Mammary epithelial cell (primary cell): ENCODE measurements around the gene NCAPG2.

Source experiments
- EZH2 ChIP-seq: IDR thresholded peaks from 2 replicates; pipeline ENCODE4 v1.6.1; 2012; ENCODE audit warnings: low read length, inconsistent platforms, borderline replicate concordance
- TF ChIP-seq, protein P1 (sequence below), 2 donors: IDR thresholded peaks in 1 of 2; conservative IDR thresholded peaks in 1 of 2; 2 replicates each; pipeline ENCODE4 v1.5.1; 2011 to 2012; ENCODE audit warnings: inconsistent platforms in 2 of 2, low read length in 2 of 2, mild to moderate bottlenecking in 2 of 2, control low read depth in 1 of 2, low read depth in 1 of 2; ENCODE audit not compliant: insufficient read depth in 1 of 2; ENCODE audit errors: extremely low read depth in 1 of 2

DNA sequence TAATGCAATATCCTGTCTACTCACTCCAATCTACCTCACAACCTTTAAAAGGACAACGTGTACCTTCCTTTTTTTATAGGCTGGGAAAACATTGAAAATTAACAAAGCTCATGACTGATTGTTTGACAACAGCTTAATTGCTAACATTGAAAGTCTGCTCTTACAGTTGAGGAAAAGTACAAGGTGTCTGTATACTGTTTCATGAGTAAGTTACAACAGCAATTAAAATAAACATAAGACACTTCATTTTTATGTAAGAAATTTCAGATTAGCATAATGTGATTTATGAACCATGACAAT, 28.6 kb upstream of the NCAPG2 start:
- TF ChIP-seq, protein P1, sequence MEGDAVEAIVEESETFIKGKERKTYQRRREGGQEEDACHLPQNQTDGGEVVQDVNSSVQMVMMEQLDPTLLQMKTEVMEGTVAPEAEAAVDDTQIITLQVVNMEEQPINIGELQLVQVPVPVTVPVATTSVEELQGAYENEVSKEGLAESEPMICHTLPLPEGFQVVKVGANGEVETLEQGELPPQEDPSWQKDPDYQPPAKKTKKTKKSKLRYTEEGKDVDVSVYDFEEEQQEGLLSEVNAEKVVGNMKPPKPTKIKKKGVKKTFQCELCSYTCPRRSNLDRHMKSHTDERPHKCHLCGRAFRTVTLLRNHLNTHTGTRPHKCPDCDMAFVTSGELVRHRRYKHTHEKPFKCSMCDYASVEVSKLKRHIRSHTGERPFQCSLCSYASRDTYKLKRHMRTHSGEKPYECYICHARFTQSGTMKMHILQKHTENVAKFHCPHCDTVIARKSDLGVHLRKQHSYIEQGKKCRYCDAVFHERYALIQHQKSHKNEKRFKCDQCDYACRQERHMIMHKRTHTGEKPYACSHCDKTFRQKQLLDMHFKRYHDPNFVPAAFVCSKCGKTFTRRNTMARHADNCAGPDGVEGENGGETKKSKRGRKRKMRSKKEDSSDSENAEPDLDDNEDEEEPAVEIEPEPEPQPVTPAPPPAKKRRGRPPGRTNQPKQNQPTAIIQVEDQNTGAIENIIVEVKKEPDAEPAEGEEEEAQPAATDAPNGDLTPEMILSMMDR (conservative IDR thresholded peaks at IDR 0.05 in 1 of 2, IDR thresholded peaks at IDR 0.05 in 1 of 2; ENCODE audit: extremely low read depth in 1 of 2, insufficient read depth in 1 of 2, low read depth in 1 of 2, low read length in 2 of 2): no peak
- TF ChIP-seq EZH2: no peak
